ENCODE measurements around the gene FGD3.
A peak's percentile ranks its signal among the peaks of the same experiment; 100 is the strongest.

Gene FGD3

DNA sequence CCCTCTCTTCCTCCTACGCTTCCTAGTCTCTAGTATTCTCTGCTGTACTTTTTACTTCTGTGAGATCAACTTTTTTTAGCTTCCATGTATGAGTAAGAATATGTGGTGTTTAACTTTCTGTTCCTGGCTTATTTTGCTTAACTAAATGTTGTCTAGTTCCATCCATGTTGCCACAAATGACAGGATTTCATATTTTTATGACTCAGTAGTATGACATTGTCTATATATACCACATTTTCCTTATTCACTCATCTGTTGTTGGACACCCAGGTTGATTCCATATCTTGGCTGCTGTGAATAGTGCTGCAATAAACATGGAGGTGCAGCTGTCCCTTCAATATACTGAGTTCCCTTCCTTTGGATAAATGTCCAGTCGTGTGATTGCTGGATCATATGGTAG, 34.8 kb downstream of the FGD3 start:
- H3K9ac ChIP-seq, result no peak overlapping the region
- H3K4me3 ChIP-seq (IDR thresholded peaks at IDR 0.05; ENCODE audit: insufficient read depth, low read depth, low read length), result no peak overlapping the region
- no peak overlapping the region for H2AFZ ChIP-seq (ENCODE audit: low read depth)
- peaks cover 14% of the 10 kb centered on the region for H3K79me2 ChIP-seq (ENCODE audit: insufficient read depth, low read depth)
- TF ChIP-seq, protein P1, sequence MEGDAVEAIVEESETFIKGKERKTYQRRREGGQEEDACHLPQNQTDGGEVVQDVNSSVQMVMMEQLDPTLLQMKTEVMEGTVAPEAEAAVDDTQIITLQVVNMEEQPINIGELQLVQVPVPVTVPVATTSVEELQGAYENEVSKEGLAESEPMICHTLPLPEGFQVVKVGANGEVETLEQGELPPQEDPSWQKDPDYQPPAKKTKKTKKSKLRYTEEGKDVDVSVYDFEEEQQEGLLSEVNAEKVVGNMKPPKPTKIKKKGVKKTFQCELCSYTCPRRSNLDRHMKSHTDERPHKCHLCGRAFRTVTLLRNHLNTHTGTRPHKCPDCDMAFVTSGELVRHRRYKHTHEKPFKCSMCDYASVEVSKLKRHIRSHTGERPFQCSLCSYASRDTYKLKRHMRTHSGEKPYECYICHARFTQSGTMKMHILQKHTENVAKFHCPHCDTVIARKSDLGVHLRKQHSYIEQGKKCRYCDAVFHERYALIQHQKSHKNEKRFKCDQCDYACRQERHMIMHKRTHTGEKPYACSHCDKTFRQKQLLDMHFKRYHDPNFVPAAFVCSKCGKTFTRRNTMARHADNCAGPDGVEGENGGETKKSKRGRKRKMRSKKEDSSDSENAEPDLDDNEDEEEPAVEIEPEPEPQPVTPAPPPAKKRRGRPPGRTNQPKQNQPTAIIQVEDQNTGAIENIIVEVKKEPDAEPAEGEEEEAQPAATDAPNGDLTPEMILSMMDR (conservative IDR thresholded peaks at IDR 0.05; ENCODE audit: low read depth, low read length), result no peak
- H3K27ac ChIP-seq, result no peak overlapping the region
- H3K4me1 ChIP-seq (ENCODE audit: low read depth, poor library complexity, severe bottlenecking), result peaks cover 11% of the 10 kb centered on the region
- H3K4me2 ChIP-seq, result no peak overlapping the region
- no peaks in the 10 kb centered on the region for H4K20me1 ChIP-seq (ENCODE audit: insufficient read depth)
- H3K36me3 ChIP-seq (ENCODE audit: insufficient read depth), result no peaks in the 10 kb centered on the region
- no peaks in the 10 kb centered on the region for H3K27me3 ChIP-seq (ENCODE audit: insufficient read depth, low read depth)

DNA sequence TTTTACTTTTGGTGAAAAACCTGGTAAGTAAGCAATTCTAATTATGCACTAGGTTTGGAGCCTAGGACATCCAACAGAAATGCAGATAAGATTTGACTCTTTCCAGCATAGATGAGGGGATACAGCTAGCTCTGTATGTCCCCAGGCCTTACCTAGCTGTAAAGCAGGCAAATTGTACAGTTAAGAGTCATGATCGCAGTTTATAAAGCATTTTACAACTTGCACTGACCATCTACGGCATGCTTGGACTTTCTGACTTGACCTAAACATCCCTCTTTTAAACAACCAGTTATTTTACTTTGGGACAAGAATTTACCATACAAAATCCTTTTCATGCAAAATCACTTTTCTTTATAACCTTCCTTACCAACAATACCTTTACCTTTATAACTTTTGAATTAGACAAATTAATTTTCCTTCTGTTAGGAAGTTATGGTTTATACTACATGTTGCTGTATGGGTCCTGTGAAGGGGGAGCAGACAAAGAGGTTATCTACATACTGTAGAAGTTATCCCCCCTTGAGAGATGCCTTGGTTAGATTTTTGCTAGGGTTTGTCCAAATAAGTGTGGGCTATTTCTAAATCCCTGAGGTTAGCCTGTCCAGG, 36.8 kb downstream of the FGD3 start:
- Histone ChIP-seq H3K4me1 (ENCODE audit: low read depth, poor library complexity, severe bottlenecking) (peaks cover 19% of the 10 kb centered on the region), H4K20me1 (ENCODE audit: insufficient read depth) (no peaks in the 10 kb centered on the region), H3K36me3 (ENCODE audit: insufficient read depth) (no peaks in the 10 kb centered on the region), H3K9ac (no peak overlapping the region), H3K79me2 (ENCODE audit: insufficient read depth, low read depth) (peaks cover 14% of the 10 kb centered on the region), H3K27me3 (ENCODE audit: insufficient read depth, low read depth) (no peaks in the 10 kb centered on the region), H3K27ac (no peak overlapping the region), H3K4me3 (IDR thresholded peaks at IDR 0.05; ENCODE audit: insufficient read depth, low read depth, low read length) (no peak overlapping the region), H2AFZ (ENCODE audit: low read depth) (no peak overlapping the region), H3K4me2 (no peak overlapping the region)
- TF ChIP-seq, protein P1 (conservative IDR thresholded peaks at IDR 0.05; ENCODE audit: low read depth, low read length), result no peak

DNA sequence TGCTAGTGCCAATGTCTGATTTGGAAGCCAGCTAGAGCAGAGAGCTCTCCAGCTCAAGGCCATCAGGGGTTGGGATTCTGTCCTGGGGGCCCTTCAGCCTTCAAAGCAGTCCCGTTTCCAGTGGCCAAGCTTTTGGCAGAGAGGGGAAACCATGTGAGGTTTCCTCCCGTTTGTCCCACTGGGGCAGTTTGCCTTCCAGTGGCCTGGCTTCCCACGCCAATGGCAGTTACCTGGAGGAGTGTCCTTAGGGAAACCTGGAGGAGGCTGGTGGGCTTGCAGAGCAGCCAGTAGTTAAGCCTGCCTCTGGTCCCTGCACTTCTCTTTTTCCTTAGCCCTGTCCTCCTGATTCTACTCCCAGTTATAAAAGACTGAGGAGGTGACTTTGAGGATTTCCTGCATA, 37.7 kb downstream of the FGD3 start:
- Histone ChIP-seq H3K27ac (no peak overlapping the region), H3K27me3 (ENCODE audit: insufficient read depth, low read depth) (no peaks in the 10 kb centered on the region), H3K9ac (no peak overlapping the region), H3K36me3 (ENCODE audit: insufficient read depth) (no peaks in the 10 kb centered on the region), H4K20me1 (ENCODE audit: insufficient read depth) (no peaks in the 10 kb centered on the region), H2AFZ (ENCODE audit: low read depth) (no peak overlapping the region), H3K79me2 (ENCODE audit: insufficient read depth, low read depth) (peaks cover 11% of the 10 kb centered on the region), H3K4me3 (IDR thresholded peaks at IDR 0.05; ENCODE audit: insufficient read depth, low read depth, low read length) (no peak overlapping the region), H3K4me2 (no peak overlapping the region), H3K4me1 (ENCODE audit: low read depth, poor library complexity, severe bottlenecking) (peaks cover 25% of the 10 kb centered on the region)
- TF ChIP-seq, protein P1 (conservative IDR thresholded peaks at IDR 0.05; ENCODE audit: low read depth, low read length), result no peak

DNA sequence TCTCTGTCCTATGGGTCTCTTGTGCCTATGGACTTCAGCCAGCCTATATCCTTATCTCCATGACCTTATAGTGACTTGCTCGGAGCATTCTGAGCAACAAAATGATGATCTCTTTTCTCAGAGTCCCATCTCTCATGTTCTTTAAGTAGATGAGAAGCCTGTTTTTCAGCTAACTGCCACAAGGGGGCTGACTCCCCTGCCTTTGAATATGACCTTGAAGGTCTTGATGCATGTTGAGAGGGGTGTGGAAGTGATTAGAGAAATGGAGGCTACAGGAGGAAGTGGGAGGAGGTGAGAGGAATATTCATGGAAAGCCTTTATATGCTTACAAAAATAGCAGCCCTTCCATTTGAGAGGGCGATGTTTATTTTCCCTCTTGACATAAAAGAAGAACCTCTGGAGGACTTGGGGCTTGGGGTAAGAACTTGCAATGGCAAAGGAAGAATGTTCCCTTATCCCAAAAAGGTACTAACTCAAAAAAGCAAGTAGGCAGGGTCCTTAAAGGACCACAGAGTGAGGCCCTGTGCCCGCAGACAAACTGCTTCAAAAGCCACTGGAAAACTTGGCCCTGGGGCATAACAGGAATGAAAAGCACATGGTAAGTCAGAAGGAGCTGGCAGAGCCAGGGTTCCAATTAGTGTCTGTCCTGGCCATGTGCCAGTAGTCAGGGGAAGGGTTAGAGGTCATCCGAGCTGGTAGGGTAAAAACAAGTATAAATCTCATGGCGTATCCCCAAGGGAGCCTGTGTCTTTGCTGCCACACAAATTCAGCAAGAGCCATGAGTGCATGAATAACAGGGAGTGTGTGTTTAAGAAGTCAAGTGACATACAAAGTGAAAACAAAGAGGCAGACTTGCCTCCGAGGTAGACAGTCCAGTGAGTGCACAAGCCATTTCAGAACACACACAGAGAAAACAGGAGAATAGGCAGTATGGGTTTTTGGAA, 39.1 kb downstream of the FGD3 start:
- Histone ChIP-seq H3K4me2 (no peak overlapping the region), H3K4me3 (IDR thresholded peaks at IDR 0.05; ENCODE audit: insufficient read depth, low read depth, low read length) (no peak overlapping the region), H2AFZ (ENCODE audit: low read depth) (no peak overlapping the region), H3K36me3 (ENCODE audit: insufficient read depth) (no peaks in the 10 kb centered on the region), H3K27me3 (ENCODE audit: insufficient read depth, low read depth) (no peaks in the 10 kb centered on the region), H4K20me1 (ENCODE audit: insufficient read depth) (no peaks in the 10 kb centered on the region), H3K9ac (no peak overlapping the region), H3K4me1 (ENCODE audit: low read depth, poor library complexity, severe bottlenecking) (peaks cover 32% of the 10 kb centered on the region), H3K79me2 (ENCODE audit: insufficient read depth, low read depth) (peaks cover 19% of the 10 kb centered on the region), H3K27ac (no peak overlapping the region; the same call in 1 of the 2 replicates)
- TF ChIP-seq, protein P1 (conservative IDR thresholded peaks at IDR 0.05; ENCODE audit: low read depth, low read length), result peak; percentile 88
